Right renal cortex interstitium (tissue), 3 donors: ENCODE data around the gene TRAF1. TPM values are rescaled to one million over a fixed set of nuclear protein-coding genes. Genes with fewer than 3 reads are reported as not detected.
"Not testable (repeated sequence)": the region's sequence is repeated elsewhere in the genome, so short reads cannot be mapped to it uniquely, and the experiment has no call there.

ENCODE experiments used
- DNase-seq, 3 donors: peaks; one replicate each; pipeline ENCODE4 v3.0.0-alpha.2; 2013; ENCODE audit warnings: low read depth in 3 of 3, low spot score in 2 of 3
- polyA plus RNA-seq, 3 donors: library from polyadenylated mRNA; unstranded; fragments of 120-200 nt; gene quantifications; one replicate each; pipeline ENCODE4 v1.2.1, GENCODE V29; 2013; ENCODE audit not compliant: insufficient read length in 3 of 3

Gene TRAF1, protein sequence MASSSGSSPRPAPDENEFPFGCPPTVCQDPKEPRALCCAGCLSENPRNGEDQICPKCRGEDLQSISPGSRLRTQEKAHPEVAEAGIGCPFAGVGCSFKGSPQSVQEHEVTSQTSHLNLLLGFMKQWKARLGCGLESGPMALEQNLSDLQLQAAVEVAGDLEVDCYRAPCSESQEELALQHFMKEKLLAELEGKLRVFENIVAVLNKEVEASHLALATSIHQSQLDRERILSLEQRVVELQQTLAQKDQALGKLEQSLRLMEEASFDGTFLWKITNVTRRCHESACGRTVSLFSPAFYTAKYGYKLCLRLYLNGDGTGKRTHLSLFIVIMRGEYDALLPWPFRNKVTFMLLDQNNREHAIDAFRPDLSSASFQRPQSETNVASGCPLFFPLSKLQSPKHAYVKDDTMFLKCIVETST
- 1 to 10 TPM; 4.1 to 5.4 (median 4.5) TPM for polyA plus RNA-seq

DNA sequence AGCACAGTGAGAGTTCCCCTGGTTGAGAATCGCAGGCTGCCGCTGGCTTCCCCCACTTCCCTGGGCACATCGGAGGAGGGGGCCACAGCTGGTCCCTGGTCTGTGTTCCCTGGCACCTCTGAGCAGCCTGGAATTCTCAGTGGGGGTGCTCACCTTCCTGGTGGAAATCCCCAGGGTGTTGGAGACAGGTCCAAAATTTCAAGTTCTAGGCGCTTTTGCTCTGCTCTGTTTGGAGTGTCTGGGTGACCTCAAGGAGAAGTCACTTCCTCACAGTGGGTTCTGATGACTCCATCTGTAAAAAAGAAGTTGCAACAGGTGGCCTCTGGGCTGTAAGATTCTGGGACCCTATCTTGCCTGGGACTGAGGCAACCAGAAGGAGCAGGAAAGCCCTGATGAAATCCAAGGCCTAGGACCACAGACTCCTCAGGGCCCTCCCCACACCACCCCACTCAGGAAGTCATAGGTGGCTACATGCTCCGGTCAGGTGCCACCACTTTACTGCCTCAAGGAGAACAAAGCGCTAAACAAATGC lies at the start of gene TRAF1:
TSS of gene TRAF1 (minus strand) at position 400 of the 532 bp plus-strand sequence. CDS start 721 bp downstream, outside the sequence.
- no peak for DNase-seq

DNA sequence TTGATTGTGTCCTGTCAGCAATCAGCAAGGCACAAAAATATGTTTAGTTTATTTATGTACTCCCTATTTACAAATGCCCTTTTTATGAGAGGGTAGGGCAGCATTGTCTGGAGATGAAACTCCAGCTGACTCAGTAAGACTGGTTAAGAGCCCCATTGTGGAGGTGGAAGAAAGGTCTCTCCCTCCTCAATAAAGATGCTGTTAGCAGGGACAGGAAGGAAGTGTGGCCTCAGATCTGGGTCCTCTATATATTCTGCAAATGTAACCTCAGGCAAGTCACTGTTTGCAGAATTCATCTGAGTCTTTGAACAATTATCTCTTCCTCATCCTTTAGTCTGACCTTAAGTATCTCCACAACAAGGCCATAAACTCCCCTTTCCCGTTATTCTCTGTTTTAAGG lies 48.3 kb upstream of the TRAF1 start:
- DNase-seq: no peak

DNA sequence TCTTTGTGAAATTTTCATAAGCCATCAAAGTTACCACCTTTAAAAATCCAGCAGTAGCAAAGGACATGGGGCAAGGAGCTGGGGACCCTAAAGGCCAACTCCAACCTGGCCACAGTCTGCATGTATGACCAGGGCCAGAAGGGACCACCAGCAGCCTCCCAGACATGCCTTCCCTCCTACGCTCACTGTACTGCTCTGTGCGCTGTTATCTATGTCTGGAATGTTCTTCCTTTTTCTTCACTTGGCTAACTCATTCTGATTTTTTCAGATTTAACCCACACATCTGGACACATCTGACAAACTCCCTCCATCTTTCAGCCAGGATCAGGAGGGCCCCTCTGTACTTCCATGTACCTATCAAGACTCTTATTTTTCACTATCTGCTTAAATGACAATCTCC lies 47.6 kb upstream of the TRAF1 start:
- DNase-seq: no peak

DNA sequence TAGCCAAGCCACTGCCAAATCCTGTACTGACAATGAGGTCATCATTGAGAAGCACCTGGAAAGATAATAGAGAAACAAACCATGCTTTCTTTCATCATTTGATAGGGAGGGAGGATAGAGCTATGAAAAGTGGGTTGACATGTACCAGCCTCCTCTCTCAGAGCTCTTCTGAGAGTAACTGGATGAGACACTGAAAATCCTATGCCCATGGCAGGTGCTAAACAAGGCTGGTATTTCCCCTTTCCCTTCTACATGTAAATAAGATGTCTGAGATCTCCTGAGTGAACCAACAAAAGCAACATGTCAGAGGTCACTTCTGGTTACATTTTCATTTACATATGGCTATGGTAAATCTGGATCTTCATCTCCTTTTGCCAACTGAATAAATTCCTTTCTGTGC lies 45.3 kb upstream of the TRAF1 start:
- no peak for DNase-seq

DNA sequence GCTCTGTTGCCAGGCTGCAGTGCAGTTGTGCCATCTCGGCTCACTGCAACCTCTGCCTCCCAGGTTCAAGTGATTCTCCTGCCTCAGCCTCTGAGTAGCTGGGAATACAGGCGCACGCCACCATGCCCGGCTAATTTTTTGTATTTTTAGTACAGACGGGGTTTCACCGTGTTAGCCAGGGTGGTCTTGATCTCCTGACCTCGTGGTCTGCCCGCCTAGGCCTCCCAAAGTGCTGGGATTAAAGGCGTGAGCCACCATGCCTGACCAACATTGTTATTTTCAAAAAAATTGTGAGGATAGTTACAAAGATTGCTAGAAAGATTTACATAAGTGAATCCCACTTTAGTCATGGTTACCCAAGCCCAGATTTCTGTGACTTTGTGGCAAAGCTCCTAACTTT lies 44.9 kb upstream of the TRAF1 start:
- DNase-seq: not testable (repeated sequence)

DNA sequence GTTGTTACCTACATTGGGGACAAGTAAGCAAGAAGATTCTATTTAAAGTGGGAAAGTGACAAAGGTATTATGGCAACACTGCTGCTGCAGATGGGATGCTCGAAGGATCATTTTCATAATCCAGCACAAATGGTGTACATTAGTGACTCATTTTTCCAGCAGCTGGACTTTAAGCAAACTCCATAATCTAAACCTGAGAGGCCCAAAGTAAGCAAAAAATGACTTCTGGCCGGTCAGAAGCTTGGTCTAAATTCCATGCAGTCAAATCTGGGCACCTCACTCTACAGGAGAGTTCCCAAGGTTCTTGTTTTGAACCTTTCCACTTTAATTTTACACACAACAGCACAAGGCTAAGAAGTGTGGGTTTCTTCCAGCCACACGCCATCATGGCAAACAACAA lies 43.6 kb upstream of the TRAF1 start:
- no peak for DNase-seq

DNA sequence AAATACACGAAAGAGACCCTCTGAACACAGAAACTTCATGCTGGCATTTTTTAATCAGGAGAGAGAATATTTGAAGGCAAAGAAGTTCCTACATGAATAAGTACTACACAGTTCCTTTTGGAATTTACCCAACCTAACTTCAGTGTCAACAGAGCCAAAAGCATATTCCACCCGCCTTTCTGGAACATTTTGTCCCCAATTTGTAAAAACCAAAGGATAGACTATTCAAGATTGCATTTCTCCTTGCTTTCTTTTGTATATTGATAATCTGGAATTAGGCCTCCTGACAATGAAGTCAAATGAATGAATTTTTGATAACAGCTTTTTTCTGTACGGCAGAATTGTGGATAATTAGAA lies 39.4 kb upstream of the TRAF1 start:
- no peak for DNase-seq

DNA sequence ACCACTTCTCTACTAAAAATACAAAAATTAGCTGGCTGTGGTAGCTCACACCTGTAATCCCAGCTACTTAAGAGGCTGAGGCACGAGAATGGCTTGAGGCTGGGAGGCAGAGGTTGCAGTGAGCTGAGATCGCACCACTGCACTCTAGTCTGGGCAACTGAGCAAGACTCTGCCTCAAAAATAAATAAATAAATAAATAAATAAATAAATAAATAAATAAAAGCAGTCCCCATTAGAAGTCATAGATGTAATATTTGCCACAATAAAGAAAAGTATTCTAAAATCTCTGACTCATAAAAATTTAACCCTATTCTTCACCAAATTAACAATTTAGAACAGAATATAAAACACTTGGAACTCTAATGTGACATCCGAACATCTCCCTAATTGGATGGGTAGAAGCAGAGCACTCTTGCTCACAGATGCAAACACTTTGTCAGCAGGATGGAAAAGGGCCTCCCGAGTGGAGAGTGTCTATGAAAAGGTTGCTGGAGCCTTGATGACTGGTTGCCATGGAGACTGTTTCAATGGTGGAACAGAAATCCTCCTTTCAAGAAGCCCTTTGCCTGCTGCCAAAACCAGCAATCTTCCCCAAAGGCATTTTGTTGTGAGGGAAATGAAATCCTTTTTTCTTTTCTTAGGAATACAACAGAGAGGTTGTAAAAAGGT lies 38.9 kb upstream of the TRAF1 start:
- no peak for DNase-seq

DNA sequence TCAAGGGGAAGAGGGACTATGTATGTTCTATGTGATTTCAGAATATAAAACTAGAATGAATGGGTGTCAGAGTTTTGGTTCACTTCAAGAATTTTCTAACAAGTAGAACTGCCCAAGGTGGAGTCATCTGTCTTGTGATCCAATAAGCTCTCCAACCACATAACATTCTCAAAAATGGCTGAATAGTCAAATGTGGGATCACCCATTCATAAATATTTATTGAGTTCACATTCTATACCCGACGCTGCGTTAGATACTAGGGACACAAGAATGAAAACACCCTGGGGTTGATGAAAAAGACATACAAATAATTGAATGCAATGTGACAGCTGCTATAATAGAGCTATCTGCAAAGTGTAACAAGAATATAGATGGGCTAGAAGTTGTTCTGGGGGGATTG lies 35.3 kb upstream of the TRAF1 start:
- DNase-seq: no peak

DNA sequence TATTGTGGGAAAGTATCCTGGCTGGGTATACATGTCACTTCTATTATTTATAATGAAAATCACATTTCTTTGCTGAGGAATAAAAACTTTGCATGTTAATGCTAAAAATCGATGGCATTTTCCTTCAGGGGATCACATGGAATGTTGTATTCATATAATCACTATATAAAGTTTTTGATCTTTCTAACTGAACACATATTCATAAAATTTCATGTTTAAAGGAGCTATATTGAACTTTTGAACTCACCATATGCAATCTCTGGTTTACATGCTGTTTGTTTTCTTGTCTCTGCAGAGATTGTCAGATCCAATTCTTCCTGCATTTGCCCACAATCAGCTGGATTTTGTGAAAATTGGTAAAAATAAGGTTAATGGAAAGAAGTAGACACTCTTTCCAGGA lies 33.4 kb upstream of the TRAF1 start:
- DNase-seq: no peak

DNA sequence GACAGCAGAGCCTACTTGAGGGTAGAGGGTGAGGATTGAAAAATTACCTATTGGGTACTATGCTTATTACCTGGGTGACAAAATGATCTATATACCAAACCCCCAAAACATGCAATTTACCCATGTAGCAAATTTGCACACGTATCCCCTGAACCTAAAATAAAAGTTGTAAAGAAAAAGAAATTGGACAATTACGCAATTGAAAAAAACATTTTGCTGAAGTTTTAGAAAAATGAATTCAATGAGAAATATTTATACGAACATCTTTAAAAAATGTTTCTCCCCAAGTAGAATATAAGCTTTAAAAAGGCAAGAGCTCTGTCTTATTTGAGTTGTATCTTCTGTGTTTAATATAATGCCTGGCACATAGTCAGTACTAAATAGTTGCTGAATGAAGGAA lies 30.3 kb upstream of the TRAF1 start:
- DNase-seq: no peak

DNA sequence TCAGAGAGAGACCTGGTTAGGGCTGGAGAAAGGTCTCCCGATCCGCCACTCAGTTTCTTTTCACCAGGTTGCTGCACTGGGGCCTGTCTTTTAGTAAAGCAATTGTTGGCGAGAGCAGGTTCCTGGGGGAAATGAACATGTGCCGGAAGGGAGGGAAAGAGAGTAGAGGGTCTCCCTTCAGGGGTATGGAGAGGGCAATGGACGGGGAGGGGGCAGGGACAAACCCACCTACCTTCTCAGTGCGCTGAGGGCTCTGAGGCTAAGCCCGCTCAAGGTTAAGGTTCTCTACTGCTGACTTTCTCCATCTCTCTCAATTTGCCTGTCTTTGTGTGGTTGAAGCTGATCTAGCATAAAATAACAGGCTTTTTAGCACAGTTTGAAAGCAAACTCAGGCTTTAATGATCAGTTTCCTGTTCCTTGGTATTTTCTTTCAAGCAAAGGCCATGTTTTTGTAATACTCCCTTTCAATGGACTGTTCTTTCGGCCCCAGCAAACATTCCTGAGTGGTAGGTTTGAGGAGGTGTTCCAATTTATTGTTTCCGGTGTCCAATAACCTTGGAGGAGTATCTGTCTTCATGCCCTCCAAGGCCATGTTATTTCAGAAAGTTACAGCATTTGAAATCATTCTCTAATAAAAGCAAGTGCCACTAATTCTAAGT lies 25.5 kb upstream of the TRAF1 start:
- DNase-seq: peak in 1 of 3 donors; percentile 58

DNA sequence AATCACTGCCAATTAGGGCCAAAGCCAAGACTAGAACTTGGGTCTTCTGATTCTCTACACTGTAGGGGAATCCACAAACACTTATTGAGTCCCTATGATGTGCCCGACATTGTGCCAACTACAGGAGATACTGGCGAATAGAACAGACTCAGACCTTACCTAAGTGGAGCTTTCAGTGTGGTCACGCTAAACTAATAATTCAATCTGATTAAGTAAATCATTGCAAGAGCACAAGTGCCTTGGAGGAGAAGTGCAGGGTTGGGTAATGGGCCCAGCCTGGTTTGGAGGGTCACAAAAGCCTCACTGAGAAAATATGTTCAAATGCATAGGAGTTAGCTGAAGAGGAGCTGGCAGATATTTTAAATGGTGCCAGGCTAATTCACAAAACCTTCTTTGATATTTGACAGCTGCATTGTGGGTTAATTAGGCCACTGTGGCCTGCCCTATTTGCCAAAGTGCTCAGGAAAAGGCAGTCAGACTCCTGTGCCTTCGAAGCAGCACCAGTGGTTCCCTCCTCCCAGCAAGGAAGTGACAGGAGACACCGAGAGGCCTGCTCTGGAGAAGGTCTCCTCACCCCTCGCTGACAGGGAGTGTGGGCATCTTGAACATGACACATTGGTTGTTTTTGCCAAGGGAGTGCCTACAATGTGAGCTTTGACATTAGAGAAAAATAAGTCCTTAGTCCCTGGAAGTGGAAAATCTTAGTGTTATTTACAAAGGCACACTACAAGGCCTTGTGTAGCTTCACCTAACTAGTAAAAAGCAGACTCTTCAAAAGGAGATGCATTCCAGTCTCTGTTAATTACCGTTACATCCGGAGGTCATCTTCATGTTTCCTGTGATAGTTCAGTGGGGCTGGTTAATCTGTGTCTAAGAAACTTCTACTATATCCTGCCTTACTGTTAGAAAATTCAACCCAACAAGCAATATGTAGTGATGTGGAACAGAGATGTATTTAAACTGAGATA lies 24.1 kb upstream of the TRAF1 start:
- DNase-seq: no peak

DNA sequence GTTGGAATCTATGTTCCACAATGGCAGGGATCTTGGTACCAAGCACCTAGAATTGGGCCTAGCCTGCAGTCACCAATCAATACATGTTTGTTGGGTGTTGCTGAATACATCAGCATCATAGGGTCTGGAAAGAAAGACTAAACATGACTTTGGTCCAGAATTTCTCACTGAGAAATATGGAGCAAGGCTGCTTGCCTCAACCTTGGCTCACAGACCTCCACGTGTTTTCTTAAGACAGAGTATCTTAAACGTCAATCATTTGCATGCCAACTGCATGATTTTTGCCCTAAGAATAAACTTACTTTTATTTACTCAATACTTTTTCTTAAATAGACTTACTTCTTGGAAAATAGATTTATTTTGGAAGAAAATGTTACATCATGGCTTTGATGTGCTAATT lies 22.7 kb upstream of the TRAF1 start:
- no peak for DNase-seq

DNA sequence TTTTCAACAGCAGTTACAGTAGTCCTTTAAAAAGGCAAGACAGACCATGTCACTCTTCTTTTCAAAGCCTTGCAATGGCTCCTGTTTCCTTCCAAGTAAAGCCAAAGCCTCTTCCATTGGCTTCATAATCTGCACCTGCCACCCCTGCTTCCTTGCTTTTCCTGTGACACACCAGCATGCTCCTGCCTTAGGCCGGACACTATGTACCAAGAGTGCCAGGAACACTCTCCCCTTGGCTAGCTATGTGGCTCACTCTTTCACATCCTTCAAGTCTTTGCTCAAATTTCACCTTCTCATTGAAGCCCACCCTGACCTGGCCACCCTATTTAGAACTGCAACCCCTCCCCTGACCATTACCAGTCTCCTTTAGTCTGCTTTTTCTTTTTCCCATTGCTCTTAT lies 22.2 kb upstream of the TRAF1 start:
- DNase-seq: no peak

DNA sequence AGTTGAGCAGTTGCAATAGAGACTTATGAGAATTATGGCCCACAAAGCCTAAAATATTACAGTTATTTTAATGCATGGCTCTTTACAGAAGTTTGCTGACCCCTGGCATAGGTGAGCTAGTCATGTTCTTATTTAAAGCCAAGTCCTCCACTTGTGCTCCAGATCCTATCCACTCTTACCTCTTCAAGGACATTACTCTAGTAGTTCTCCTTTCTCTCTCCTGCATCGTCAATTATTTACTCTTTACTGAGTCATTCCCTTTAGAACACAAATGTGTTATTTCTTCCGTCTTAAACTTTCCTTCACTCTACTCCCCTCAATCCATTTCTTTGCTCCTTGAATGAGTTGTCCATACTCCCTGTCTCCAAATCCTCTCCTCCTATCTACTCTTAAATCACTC lies 20.6 kb upstream of the TRAF1 start:
- DNase-seq: no peak

DNA sequence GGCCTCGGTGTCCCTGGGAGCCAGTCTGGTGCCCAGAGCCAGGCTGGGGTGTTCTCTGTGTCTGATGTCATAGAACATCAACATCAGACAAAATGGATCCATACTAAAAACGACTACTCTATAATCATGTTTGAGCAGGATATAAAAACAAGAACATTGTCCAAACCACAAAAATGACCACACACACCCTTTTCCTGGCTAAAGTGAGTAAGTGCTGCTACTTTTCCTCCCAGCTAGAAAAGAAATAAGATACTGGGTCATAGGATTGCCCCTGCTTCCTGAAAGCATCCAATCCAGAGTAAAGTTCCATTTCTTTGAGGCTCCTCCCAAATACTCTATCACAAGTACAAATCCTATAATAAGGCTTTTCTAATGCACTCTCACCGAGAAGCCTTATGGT lies 19.7 kb upstream of the TRAF1 start:
- DNase-seq: no peak

DNA sequence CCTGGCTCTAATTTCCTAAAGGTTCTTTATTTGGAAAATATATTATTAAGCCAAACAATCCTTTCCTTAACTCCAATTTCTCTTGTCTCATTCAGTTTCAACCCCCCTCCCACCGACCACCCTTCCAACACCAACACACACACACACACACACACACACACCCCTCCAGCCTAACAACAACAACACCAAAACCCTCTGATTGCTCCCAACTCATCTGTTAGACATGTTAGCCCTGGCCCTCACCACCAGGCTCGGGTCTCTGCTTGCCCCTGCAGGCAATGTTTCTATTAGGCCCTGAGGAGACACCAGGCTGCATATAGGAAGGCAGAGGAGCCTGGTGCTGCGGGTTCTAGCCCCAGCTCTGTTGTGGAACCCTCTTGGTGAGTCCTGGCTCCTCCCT lies 18.4 kb upstream of the TRAF1 start:
- DNase-seq: no peak

DNA sequence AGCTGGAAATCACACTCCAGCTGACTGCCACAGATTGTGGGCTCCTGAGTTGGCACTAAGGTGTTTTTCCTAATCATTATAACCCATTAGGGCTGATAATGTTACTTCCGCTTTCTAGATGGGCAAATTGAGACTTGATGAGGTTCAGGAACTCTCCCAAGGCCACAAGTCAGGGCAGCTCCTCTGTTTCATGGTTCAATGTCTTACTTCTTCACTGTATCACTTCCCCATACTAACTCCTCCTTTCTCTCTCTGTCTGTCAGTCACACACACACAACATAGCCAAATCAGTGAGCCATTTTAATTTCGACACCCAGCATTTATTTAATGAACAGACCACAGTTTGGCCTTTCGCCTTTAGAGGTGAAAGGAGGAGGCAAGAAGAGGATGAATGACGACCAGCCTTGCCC lies 17.8 kb upstream of the TRAF1 start:
- no peak for DNase-seq
